HG03457 (cell line): Measurements from ENCODE around the gene MBOAT7.
A peak's percentile ranks its signal among the peaks of the same experiment; 100 is the strongest.

Experiments
- ATAC-seq: cut with Tn5 transposase; IDR thresholded peaks from one replicate; pipeline ENCODE4 v1.9.1; 2021; ENCODE audit warnings: moderate number of reproducible peaks; ENCODE audit not compliant: unreplicated experiment

Gene MBOAT7

GRCh38 chr19:54147676-54148075 lies 41.7 kb downstream of the MBOAT7 start:
- no peak for ATAC-seq

GRCh38 chr19:54145541-54146158 lies 43.7 kb downstream of the MBOAT7 start:
- ATAC-seq: no peak

DNA sequence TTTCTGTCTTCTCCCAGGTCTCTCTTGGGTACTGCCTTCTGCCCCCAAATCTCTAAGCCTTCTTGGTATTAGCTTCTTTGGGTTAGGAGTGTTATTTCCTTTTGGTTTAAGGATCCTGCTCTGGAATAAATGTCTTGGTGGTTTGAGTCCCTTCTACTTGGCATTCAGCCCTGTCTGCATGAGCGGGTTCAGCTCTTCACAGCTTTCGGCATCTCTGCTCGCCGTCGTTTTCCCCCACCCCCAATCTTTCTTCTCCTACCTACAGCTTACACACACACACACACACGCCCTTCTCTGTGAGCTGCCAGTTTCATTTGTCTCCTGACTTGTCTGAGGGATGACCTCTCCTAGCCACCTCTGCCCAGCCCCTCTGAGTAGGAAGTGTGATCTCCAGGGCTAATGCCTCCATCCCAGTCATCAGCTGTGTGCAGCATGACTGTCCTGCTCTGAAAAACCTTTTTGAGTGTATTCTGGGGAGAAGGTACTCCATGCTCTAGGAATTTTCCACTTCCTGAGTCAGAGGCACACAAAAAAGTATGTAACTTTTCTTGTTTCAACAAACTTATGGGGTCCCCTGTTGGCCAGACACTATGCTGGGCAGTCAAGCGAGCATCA lies 47.1 kb downstream of the MBOAT7 start:
- ATAC-seq: no peak

DNA sequence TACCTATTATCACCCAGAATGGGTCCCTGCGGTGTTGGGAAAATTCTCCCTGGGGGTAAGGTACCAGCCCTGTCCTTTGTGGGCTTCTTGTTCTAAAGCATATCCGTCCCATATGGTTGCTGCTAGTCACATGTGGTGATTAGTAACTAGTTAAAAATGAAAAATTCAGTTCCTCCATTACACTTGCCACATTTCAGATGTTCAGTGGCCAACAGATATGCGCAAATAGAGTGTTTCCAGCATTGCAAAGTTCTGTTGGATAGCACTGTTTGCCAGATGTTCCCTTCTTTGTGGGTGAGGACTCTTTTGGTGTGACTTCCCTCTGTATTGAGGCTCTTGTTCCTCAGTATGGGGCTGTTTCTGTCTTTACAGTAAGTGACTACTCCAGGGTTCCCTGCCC lies 48.0 kb downstream of the MBOAT7 start:
- ATAC-seq: no peak

DNA sequence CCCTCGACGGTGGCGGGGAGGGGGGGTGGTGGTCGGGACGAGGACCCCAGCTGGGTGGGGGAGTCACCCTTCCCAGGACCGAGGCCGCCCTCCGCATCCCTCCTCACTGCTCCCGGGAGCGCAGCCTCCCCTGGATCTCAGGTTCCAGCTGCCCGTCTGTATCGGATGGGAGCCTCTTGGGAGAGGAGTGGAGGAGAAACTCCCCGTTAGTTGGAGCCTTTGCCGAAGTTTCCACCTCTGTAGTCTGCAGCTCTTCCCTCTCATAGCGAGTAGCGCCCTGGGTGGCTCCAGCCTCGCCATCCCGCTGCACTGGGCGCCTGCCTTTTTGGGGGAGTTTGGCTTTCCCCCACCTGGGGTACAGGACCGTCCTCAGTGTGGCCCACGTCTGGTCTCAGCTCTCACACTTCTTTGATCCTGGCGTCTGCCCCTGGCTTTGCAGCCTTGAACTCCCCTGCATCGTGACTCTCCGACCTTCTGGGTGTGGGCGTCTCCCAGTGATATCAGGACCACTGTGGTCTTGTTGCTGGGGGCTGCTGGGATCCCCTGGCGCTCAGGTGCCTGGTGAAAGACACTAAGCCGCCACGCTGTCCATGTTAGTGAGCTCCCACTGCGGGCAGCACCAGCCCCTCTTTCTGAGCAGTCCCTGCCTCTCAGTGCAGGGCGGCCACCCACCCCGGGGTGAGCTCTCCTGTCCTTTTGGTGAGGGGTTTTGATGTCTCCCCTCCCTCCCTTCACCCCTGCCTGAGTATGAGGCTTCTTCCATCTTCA lies 50.7 kb downstream of the MBOAT7 start:
- ATAC-seq: no peak

DNA sequence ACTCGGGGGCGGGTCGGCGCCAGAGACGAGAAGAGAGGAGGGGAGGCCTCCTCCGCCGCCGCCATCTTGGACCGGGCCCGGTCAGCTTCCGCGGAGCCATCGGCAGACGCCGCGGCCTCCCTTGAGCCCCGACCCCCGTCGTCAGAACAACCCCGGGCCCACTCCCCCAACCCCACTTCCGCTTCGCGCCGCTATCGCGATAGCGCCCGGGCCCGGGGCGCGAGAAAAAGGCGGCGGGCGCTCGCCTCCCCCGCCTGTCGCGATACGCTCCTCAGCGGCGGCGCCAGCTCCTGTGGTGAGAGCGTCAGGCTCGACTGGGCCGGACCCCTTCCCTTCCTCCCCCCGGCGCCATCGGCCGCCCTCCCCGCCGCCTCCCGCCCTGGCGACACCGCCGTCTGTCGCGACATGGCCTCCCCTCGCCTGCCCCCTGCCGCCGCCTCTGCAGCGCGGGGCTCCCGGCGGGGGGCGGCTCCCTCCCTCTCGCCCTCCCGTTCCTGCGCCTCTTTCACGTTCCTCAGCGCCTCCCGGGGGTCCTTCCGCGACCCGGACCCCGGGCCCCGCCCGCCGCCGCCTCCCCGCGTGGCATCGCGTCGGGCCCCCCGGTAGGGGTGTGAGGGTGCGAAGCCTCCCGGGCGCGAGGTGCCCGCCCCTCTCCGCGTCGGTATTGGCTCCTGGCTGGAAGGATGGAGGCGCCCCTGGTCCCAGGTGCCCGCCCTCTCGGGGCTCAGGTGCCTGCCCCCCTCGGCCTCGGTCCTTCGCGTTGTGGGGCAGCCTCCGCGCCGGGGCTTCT lies 51.5 kb downstream of the MBOAT7 start, which contains the start of gene CNOT3:
TSS of gene CNOT3 (plus strand) at position 64 of the 790 bp plus-strand sequence. CDS start 5,217 bp downstream, outside the sequence.
- ATAC-seq: no peak

GRCh38 chr19:54136864-54137698 lies 52.3 kb downstream of the MBOAT7 start:
- peak; percentile 64 for ATAC-seq

DNA sequence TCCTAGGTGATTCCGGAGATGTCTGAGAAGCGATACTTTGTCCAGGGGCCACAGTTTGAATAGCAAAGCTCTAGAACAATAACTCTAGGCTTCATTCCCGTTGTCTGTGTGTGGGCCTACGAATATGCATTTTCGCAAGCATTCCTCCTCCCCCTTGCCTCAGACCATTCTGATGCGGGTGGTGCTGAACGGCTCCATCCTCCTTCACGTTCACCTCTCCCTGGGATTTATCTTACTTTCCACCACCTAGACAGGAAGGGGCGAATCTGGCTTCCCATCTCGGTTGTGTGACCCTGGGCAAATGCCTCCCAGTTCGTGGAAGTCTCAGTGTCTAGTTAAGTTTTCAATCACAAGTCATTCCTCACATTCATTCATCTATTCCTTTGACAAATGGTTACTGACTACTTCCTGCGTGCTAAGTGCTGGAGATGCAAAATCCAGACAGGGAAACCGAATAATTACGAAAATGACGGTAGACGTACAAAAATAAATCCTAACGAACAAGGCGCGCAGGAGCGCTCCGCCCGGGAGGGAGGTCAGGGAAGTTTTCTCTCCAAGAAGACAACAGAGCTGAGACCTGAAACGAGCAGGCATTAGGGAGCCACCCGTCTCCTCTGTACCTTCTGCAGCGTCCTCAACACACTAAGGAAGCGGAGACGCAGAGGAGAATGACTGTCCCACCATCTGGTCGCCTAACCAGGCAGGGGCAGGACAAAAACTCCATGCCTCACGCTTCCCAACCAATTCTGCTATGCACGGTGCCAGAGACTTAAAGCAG lies 53.1 kb downstream of the MBOAT7 start:
- ATAC-seq: no peak

- no peak for ATAC-seq
Measured at GRCh38 chr19:54133957-54134590, 55.3 kb downstream of the MBOAT7 start.

DNA sequence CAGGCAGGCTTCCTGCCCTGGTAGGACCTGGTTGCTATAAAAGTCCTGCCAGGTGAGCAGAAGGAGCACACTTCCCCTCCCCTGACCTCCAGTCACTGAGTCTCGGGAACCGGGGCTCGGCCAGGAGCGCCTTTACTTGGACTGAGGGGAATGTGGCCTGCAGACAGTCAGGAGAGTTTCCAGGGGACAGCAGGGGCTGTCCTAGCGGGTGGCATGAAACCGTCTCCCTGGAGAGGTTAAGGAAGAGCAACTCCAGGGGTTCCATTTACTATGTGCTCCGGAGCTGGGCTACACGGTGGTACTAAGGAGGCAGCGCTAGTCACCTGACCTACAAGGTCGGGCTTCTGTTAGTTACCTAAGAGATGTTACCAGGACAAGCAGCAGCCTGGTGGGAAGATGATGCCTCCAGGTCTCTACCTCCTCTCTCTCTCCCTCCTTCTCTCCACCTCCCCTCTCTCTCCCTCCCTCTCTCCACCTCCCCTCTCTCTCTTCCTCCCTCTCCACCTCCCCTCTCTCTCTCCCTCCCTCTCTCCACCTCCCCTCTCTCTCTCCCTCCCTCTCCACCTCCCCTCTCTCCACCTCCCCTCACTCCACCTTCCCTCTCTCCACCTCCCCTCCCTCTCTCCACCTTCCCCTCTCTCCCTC lies 55.9 kb downstream of the MBOAT7 start:
- ATAC-seq: no peak

GRCh38 chr19:54129617-54129996 lies 59.8 kb downstream of the MBOAT7 start:
- ATAC-seq: no peak

- no peak for ATAC-seq
Measured at GRCh38 chr19:54128796-54129616, 60.4 kb downstream of the MBOAT7 start.

DNA sequence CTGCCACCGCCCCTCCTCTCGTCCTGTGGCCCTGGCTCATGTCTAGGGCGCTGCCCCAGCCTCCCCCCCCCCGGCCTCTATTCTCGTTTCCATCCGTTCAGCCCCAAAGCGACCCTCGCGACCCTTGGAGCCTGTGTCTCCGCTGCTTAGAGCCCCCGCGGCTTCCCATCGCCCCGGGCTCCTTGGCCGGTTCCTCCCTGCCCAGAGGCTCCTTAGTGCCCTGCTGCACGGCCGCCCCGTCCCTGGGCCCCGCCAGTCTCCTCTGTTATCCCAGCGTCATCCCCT lies 61.0 kb downstream of the MBOAT7 start:
- no peak for ATAC-seq

GRCh38 chr19:54127688-54128440 lies 61.5 kb downstream of the MBOAT7 start:
- no peak for ATAC-seq

DNA sequence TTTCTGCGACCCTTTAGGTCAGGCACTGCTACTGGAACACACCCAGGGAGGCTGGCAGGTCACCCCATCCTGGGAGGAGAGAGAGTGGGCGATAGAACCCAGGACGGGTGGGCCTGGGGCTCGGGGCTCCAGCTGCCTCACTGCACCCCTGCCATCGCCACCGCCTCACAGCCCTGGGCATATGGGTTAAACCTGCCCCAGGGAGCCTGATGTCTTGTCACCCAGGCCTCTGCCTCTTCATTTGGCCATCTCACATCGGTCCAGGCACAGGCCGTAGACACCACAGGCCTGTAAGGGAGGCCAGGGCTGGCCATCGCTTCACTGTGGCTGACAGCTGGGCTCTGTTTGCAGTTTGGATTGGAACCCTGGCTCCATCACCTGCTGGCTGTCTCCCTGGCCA lies 63.7 kb downstream of the MBOAT7 start:
- ATAC-seq: no peak

DNA sequence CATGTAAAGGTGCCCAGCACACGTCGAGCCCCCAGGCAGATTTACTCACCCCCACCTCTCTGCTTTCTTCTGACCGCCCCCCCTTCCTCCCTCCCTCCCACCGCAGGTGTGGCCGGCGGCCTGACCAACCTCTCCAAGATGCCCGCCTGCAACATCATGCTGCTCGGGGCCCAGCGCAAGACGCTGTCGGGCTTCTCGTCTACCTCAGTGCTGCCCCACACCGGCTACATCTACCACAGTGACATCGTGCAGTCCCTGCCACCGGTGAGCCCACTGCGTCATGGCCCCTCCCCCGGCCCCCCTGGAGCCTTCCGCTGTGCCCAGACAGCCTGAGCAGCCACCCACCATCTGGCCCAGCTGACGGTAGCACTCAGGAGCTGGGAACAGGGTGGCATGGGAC lies 65.0 kb downstream of the MBOAT7 start:
- no peak for ATAC-seq

DNA sequence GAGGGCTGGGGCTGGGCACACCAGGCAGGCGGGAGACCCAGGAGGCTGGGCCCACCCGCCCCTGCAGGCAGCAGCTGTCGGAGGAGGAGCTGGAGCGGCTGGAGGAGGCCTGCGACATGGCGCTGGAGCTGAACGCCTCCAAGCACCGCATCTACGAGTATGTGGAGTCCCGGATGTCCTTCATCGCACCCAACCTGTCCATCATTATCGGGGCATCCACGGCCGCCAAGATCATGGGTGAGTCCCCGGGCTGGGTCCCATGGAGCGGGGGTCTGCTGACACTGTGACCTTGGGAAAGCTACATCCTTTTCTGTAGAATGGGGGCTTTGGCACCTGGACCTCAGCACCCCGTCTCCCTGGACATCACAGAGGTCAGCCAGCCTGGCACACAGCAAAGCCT lies 65.7 kb downstream of the MBOAT7 start:
- no peak for ATAC-seq
